Measurements from ENCODE around the gene CSF1.

DNA sequence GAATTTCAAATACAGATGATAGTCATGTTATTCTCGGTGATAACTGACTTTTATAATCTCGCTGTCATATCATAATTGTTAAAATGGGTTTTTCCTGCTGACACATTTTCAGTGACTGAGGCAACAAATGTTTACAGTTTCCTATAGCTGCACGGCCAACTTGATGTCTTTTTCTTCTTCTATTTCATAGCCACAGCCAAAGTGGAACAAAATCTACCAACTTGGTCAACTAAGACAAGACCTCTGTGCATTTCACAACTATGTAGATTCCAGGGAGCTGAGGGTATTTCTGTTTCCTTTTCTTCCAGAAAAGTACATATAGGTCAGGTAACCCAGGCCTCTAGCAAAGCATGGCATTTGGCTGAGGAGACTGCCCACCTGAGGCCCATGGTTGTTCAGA lies 63.5 kb downstream of the CSF1 start:
- TF ChIP-seq SUZ12 (IDR thresholded peaks at IDR 0.05) (no peak), TARDBP (IDR thresholded peaks at IDR 0.05) (no peak), BHLHE40 (IDR thresholded peaks at IDR 0.05; ENCODE audit: borderline replicate concordance) (no peak), FOXK2 (IDR thresholded peaks at IDR 0.05) (no peak), FOXA1 (IDR thresholded peaks at IDR 0.05) (no peak)
